Measurements from ENCODE around the gene SYT9.

SYT9 gene

DNA sequence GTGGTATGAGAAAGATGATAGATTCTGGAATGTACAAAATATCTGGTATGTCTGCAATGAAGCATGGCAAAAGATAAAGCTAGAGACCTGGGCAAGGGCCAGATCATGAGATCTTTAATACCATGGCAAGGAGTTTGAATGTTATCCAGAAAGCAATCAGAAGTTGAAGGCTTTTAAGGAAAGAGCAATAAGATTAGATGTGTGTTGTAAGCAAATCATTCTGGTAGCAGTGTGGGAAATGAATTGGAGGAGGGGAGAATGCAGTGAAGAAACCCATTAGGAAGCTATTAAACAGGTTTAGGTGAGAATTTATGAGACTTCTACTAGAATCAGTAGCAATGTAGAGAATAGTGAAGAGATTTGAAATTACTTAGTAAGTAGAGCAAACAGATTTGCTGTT, 32.2 kb upstream of the SYT9 start:
- H3K9me3 ChIP-seq (ENCODE audit: insufficient read depth, low read depth, low read length), result no peaks in the 10 kb centered on the region
- no peak overlapping the region for H2AFZ ChIP-seq (ENCODE audit: insufficient read depth, low read length, poor library complexity)
- H3K9ac ChIP-seq (ENCODE audit: low read length), result no peak overlapping the region
- DNase-seq, result peak in 1 of 2 donors; percentile 63
- H3K27me3 ChIP-seq (ENCODE audit: insufficient read depth, low read length), result no peaks in the 10 kb centered on the region
- H3K4me2 ChIP-seq (ENCODE audit: low read length), result no peak overlapping the region
- H4K8ac ChIP-seq (ENCODE audit: low read depth, low read length), result no peak overlapping the region
- H2AK5ac ChIP-seq (ENCODE audit: low read length), result no peak overlapping the region
- H2BK120ac ChIP-seq (ENCODE audit: insufficient read depth, low read length, poor library complexity), result no peak overlapping the region
- no peak overlapping the region for H2BK5ac ChIP-seq (ENCODE audit: low read depth, low read length, poor library complexity)
- no peak overlapping the region for H3K18ac ChIP-seq (ENCODE audit: low read length)
- H3K23ac ChIP-seq (ENCODE audit: low read length), result no peak overlapping the region
- H3K4me3 ChIP-seq (ENCODE audit: low read depth, low read length), result no peak overlapping the region
- no peaks in the 10 kb centered on the region for H3K79me1 ChIP-seq (ENCODE audit: low read length)
- no peaks in the 10 kb centered on the region for H3K4me1 ChIP-seq (ENCODE audit: control insufficient read depth in 1 of 2, insufficient read depth in 2 of 2, low read length in 2 of 2)
- no peak overlapping the region for H4K12ac ChIP-seq (ENCODE audit: low read depth, low read length)
- H2BK12ac ChIP-seq (ENCODE audit: low read length), result no peak overlapping the region
- H4K91ac ChIP-seq (ENCODE audit: low read depth, low read length), result no peak overlapping the region
- H3K36me3 ChIP-seq (ENCODE audit: control insufficient read depth in 1 of 2, insufficient read depth in 2 of 2, low read length in 2 of 2), result no peaks in the 10 kb centered on the region
- no peak overlapping the region for H3K27ac ChIP-seq (ENCODE audit: low read depth, low read length)
- no peak overlapping the region for H3K14ac ChIP-seq (ENCODE audit: low read length)
- no peaks in the 10 kb centered on the region for H3K79me2 ChIP-seq (ENCODE audit: control insufficient read depth, insufficient read depth, low read length, poor library complexity)
- H3K4ac ChIP-seq (ENCODE audit: low read depth, low read length), result no peak overlapping the region

DNA sequence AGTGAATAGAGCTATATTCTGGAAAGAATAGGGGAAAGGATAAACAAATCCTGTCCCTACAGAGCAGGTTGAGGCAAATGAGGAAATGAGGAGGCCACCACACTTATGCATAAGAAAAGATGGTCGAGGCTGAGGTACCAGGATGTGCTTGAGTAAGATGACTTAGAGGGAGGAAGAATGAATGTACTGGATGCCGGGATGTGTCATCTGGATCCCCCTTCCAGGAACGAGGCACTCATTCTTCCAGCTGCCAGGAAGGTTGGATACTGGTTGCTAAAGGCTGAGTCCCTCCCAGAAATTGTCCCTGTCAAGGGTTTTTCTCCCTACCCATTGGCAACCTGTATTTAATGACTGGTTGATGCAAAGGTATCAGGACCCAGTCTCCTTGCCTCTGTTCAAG, 31.1 kb upstream of the SYT9 start:
- H4K12ac ChIP-seq (ENCODE audit: low read depth, low read length), result no peak overlapping the region
- no peak overlapping the region for H3K18ac ChIP-seq (ENCODE audit: low read length)
- H3K4ac ChIP-seq (ENCODE audit: low read depth, low read length), result no peak overlapping the region
- H3K27me3 ChIP-seq (ENCODE audit: insufficient read depth, low read length), result no peaks in the 10 kb centered on the region
- H3K4me2 ChIP-seq (ENCODE audit: low read length), result no peak overlapping the region
- no peak overlapping the region for H2BK12ac ChIP-seq (ENCODE audit: low read length)
- no peak overlapping the region for H2AFZ ChIP-seq (ENCODE audit: insufficient read depth, low read length, poor library complexity)
- H3K79me1 ChIP-seq (ENCODE audit: low read length), result no peaks in the 10 kb centered on the region
- H3K36me3 ChIP-seq (ENCODE audit: control insufficient read depth in 1 of 2, insufficient read depth in 2 of 2, low read length in 2 of 2), result no peaks in the 10 kb centered on the region
- H3K79me2 ChIP-seq (ENCODE audit: control insufficient read depth, insufficient read depth, low read length, poor library complexity), result no peaks in the 10 kb centered on the region
- H3K27ac ChIP-seq (ENCODE audit: low read depth, low read length), result no peak overlapping the region
- no CpG with 5 or more reads among the region's 3 CpGs for WGBS (ENCODE audit: extremely low coverage, insufficient coverage, insufficient read length)
- H3K23ac ChIP-seq (ENCODE audit: low read length), result peak overlapping the region; percentile 80
- no peak for DNase-seq
- H2AK5ac ChIP-seq (ENCODE audit: low read length), result no peak overlapping the region
- H2BK5ac ChIP-seq (ENCODE audit: low read depth, low read length, poor library complexity), result no peak overlapping the region
- no peaks in the 10 kb centered on the region for H3K4me1 ChIP-seq (ENCODE audit: control insufficient read depth in 1 of 2, insufficient read depth in 2 of 2, low read length in 2 of 2)
- H4K8ac ChIP-seq (ENCODE audit: low read depth, low read length), result no peak overlapping the region
- H3K9me3 ChIP-seq (ENCODE audit: insufficient read depth, low read depth, low read length), result no peaks in the 10 kb centered on the region
- H3K14ac ChIP-seq (ENCODE audit: low read length), result no peak overlapping the region
- no peak overlapping the region for H3K4me3 ChIP-seq (ENCODE audit: low read depth, low read length)
- H3K9ac ChIP-seq (ENCODE audit: low read length), result peak overlapping the region; percentile 74
- no peak overlapping the region for H2BK120ac ChIP-seq (ENCODE audit: insufficient read depth, low read length, poor library complexity)
- H4K91ac ChIP-seq (ENCODE audit: low read depth, low read length), result no peak overlapping the region

DNA sequence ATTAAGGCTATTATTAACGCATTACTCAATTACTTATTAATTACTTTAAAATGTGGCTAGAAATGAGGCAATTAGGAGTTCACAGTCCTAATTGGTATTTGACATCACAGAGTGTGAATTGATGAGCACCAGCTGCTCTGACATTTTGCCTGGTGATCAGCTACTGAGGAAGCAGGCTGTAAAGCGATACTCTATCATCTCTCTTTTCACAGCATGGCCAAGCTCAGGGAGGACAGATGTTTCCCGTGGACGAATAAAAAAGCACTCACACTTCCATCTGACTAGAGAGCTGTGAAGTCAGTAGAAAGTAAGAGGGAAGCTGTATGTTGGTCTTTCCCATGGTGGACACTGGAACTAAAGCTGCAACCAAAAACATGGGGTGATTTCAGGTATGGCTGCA, 29.1 kb upstream of the SYT9 start:
- Histone ChIP-seq H3K36me3 (ENCODE audit: control insufficient read depth in 1 of 2, insufficient read depth in 2 of 2, low read length in 2 of 2) (no peaks in the 10 kb centered on the region), H3K79me2 (ENCODE audit: control insufficient read depth, insufficient read depth, low read length, poor library complexity) (no peaks in the 10 kb centered on the region), H3K4ac (ENCODE audit: low read depth, low read length) (no peak overlapping the region), H3K4me1 (ENCODE audit: control insufficient read depth in 1 of 2, insufficient read depth in 2 of 2, low read length in 2 of 2) (no peaks in the 10 kb centered on the region), H3K9me3 (ENCODE audit: insufficient read depth, low read depth, low read length) (no peaks in the 10 kb centered on the region), H3K4me2 (ENCODE audit: low read length) (no peak overlapping the region), H3K9ac (ENCODE audit: low read length) (peak overlapping the region; percentile 53), H3K14ac (ENCODE audit: low read length) (no peak overlapping the region), H3K18ac (ENCODE audit: low read length) (no peak overlapping the region), H4K8ac (ENCODE audit: low read depth, low read length) (no peak overlapping the region), H3K79me1 (ENCODE audit: low read length) (no peaks in the 10 kb centered on the region), H3K23ac (ENCODE audit: low read length) (peak overlapping the region; percentile 81), H2AK5ac (ENCODE audit: low read length) (no peak overlapping the region), H3K27ac (ENCODE audit: low read depth, low read length) (no peak overlapping the region), H2AFZ (ENCODE audit: insufficient read depth, low read length, poor library complexity) (no peak overlapping the region), H4K91ac (ENCODE audit: low read depth, low read length) (no peak overlapping the region), H2BK120ac (ENCODE audit: insufficient read depth, low read length, poor library complexity) (no peak overlapping the region), H3K27me3 (ENCODE audit: insufficient read depth, low read length) (no peaks in the 10 kb centered on the region), H2BK5ac (ENCODE audit: low read depth, low read length, poor library complexity) (no peak overlapping the region), H4K12ac (ENCODE audit: low read depth, low read length) (no peak overlapping the region), H2BK12ac (ENCODE audit: low read length) (no peak overlapping the region), H3K4me3 (ENCODE audit: low read depth, low read length) (no peak overlapping the region)
- no peak for DNase-seq
- no CpG with 5 or more reads among the region's 4 CpGs for WGBS (ENCODE audit: extremely low coverage, insufficient coverage, insufficient read length)

DNA sequence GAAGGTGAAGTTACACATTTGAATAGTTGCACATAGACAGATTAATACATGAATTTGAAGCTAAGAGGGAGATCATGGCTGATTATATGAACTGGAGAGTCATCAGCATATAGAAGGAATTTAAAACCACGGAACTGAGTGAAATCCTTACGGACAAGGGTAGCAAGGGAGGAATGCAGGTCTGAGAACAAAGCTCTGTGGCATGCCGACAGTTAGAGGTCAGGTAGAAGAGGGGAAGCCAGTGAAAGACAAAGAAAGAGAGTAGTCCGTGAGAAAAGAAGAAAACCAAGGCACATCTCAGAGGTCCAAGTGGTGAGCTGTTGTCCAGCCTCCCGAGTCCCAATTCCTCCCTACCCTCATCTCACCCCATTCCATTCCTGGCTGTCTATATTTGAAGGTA, 11.8 kb upstream of the SYT9 start:
- Histone ChIP-seq H3K4me3 (ENCODE audit: low read depth, low read length) (no peak overlapping the region), H3K4me1 (ENCODE audit: control insufficient read depth in 1 of 2, insufficient read depth in 2 of 2, low read length in 2 of 2) (no peaks in the 10 kb centered on the region), H4K8ac (ENCODE audit: low read depth, low read length) (no peak overlapping the region), H3K18ac (ENCODE audit: low read length) (no peak overlapping the region), H3K36me3 (ENCODE audit: control insufficient read depth in 1 of 2, insufficient read depth in 2 of 2, low read length in 2 of 2) (no peaks in the 10 kb centered on the region), H3K14ac (ENCODE audit: low read length) (no peak overlapping the region), H3K79me2 (ENCODE audit: control insufficient read depth, insufficient read depth, low read length, poor library complexity) (no peaks in the 10 kb centered on the region), H3K9ac (ENCODE audit: low read length) (no peak overlapping the region), H2BK120ac (ENCODE audit: insufficient read depth, low read length, poor library complexity) (no peak overlapping the region), H3K23ac (ENCODE audit: low read length) (no peak overlapping the region), H3K9me3 (ENCODE audit: insufficient read depth, low read depth, low read length) (no peaks in the 10 kb centered on the region), H4K91ac (ENCODE audit: low read depth, low read length) (no peak overlapping the region), H2AFZ (ENCODE audit: insufficient read depth, low read length, poor library complexity) (no peak overlapping the region), H3K4me2 (ENCODE audit: low read length) (no peak overlapping the region), H2BK12ac (ENCODE audit: low read length) (no peak overlapping the region), H3K4ac (ENCODE audit: low read depth, low read length) (no peak overlapping the region), H3K27ac (ENCODE audit: low read depth, low read length) (no peak overlapping the region), H3K79me1 (ENCODE audit: low read length) (no peaks in the 10 kb centered on the region), H2BK5ac (ENCODE audit: low read depth, low read length, poor library complexity) (no peak overlapping the region), H3K27me3 (ENCODE audit: insufficient read depth, low read length) (no peaks in the 10 kb centered on the region), H4K12ac (ENCODE audit: low read depth, low read length) (no peak overlapping the region), H2AK5ac (ENCODE audit: low read length) (no peak overlapping the region)
- WGBS (ENCODE audit: extremely low coverage, insufficient coverage, insufficient read length), result no CpG with 5 or more reads among the region's 5 CpGs
- DNase-seq, result peak in 1 of 2 donors; percentile 19
